Activated CD4-positive, CD25-positive, alpha-beta regulatory T cell treated with anti-CD3 and anti-CD28 coated beads, Interleukin-2, amount 50 U/mL, for 16 hours (primary cell): ENCODE results near the gene COL11A2.

Experiments
- DNase-seq: peaks from one replicate; pipeline ENCODE4 v3.0.0-alpha.2; 2020; ENCODE audit warnings: low read depth, low spot score

Gene COL11A2

GRCh38 chr6:33192671-33193602 lies 670 bp upstream of the COL11A2 start:
- no peak for DNase-seq

- no peak for DNase-seq
These were observed 723 bp downstream of the COL11A2 start for GRCh38 chr6:33191383-33192104.

GRCh38 chr6:33190504-33191107 lies 1.7 kb downstream of the COL11A2 start:
- no peak for DNase-seq

- DNase-seq: no peak
These were observed 2.4 kb downstream of the COL11A2 start for GRCh38 chr6:33189625-33190448.

GRCh38 chr6:33189164-33189563 lies 3.1 kb downstream of the COL11A2 start:
- no peak for DNase-seq

- no peak for DNase-seq
These were observed 4.5 kb downstream of the COL11A2 start for GRCh38 chr6:33187809-33188208.

- no peak for DNase-seq
These were observed 6.5 kb downstream of the COL11A2 start for GRCh38 chr6:33185654-33186187.

- DNase-seq: no peak
These were observed 7.1 kb downstream of the COL11A2 start for GRCh38 chr6:33185190-33185589.

GRCh38 chr6:33183071-33183683 lies 9.1 kb downstream of the COL11A2 start:
- no peak for DNase-seq

- DNase-seq: no peak
These were observed 11.1 kb downstream of the COL11A2 start for GRCh38 chr6:33181141-33181540.

- DNase-seq: no peak
These were observed 13.4 kb downstream of the COL11A2 start for GRCh38 chr6:33178755-33179475.

- no peak for DNase-seq
These were observed 14.5 kb downstream of the COL11A2 start for GRCh38 chr6:33177552-33178446.

GRCh38 chr6:33176906-33177305 lies 15.4 kb downstream of the COL11A2 start:
- no peak for DNase-seq

- no peak for DNase-seq
These were observed 16.7 kb downstream of the COL11A2 start for GRCh38 chr6:33175436-33176069.

- DNase-seq: no peak
These were observed 17.5 kb downstream of the COL11A2 start for GRCh38 chr6:33174784-33175183.

- DNase-seq: no peak
These were observed 18.6 kb downstream of the COL11A2 start for GRCh38 chr6:33173535-33174180.

- no peak for DNase-seq
These were observed 19.4 kb downstream of the COL11A2 start for GRCh38 chr6:33172688-33173534.
